ENCODE measurements around the gene TMEM163. TPM values are rescaled to one million over a fixed set of nuclear protein-coding genes. Genes with fewer than 3 reads are reported as not detected.

Gene TMEM163
- total RNA-seq, 6 experiments from 2014 or later = not detected

- Mint-ChIP-seq H3K4me1 (ENCODE audit: low read depth) (no peaks in the 10 kb centered on the region), H3K9me3 (no peaks in the 10 kb centered on the region), H3K4me3 (no peak overlapping the region), H3K27ac (no peak overlapping the region), H3K36me3 (ENCODE audit: low read depth) (no peaks in the 10 kb centered on the region), H3K27me3 (ENCODE audit: insufficient read depth) (no peaks in the 10 kb centered on the region)
- DNase-seq = no peak
- TF ChIP-seq CTCF (IDR thresholded peaks at IDR 0.05) = no peak
Measured at GRCh38 chr2:134648586-134648985, 70.2 kb downstream of the TMEM163 start.

- Mint-ChIP-seq H3K27me3 (ENCODE audit: insufficient read depth) (0 out of 2 replicates have a peak, but pooled peaks cover under 1% of the 10 kb centered on the region), H3K36me3 (ENCODE audit: low read depth) (no peaks in the 10 kb centered on the region), H3K9me3 (no peaks in the 10 kb centered on the region), H3K4me1 (ENCODE audit: low read depth) (no peaks in the 10 kb centered on the region), H3K4me3 (no peak overlapping the region), H3K27ac (no peak overlapping the region)
- no peak for TF ChIP-seq CTCF (IDR thresholded peaks at IDR 0.05)
- DNase-seq = no peak
Measured at GRCh38 chr2:134647607-134648256, 71.1 kb downstream of the TMEM163 start.

GRCh38 chr2:134642938-134643337 lies 75.9 kb downstream of the TMEM163 start:
- no peak for TF ChIP-seq CTCF (IDR thresholded peaks at IDR 0.05)
- Mint-ChIP-seq H3K27me3 (ENCODE audit: insufficient read depth) (peaks cover 6% of the 10 kb centered on the region), H3K4me1 (ENCODE audit: low read depth) (no peaks in the 10 kb centered on the region), H3K9me3 (no peaks in the 10 kb centered on the region), H3K4me3 (no peak overlapping the region), H3K27ac (no peak overlapping the region), H3K36me3 (ENCODE audit: low read depth) (no peaks in the 10 kb centered on the region)
- no peak for DNase-seq

GRCh38 chr2:134640494-134640893 lies 78.3 kb downstream of the TMEM163 start:
- no peak for TF ChIP-seq CTCF (IDR thresholded peaks at IDR 0.05)
- Mint-ChIP-seq H3K4me1 (ENCODE audit: low read depth) (no peaks in the 10 kb centered on the region), H3K4me3 (no peak overlapping the region), H3K9me3 (no peaks in the 10 kb centered on the region), H3K27me3 (ENCODE audit: insufficient read depth) (peaks cover 6% of the 10 kb centered on the region), H3K27ac (no peak overlapping the region), H3K36me3 (ENCODE audit: low read depth) (no peaks in the 10 kb centered on the region)
- DNase-seq = no peak

- no peak for DNase-seq
- Mint-ChIP-seq H3K4me1 (ENCODE audit: low read depth) (no peaks in the 10 kb centered on the region), H3K27ac (no peak overlapping the region), H3K9me3 (no peaks in the 10 kb centered on the region), H3K36me3 (ENCODE audit: low read depth) (no peaks in the 10 kb centered on the region), H3K4me3 (no peak overlapping the region), H3K27me3 (ENCODE audit: insufficient read depth) (peaks cover 6% of the 10 kb centered on the region)
- TF ChIP-seq CTCF (IDR thresholded peaks at IDR 0.05) = no peak
Measured at GRCh38 chr2:134639265-134639664, 79.5 kb downstream of the TMEM163 start.

Data from HFFc6 (cell line).